ENCODE measurements around the gene ARHGEF12. TPM values are rescaled to one million over a fixed set of nuclear protein-coding genes. Genes with fewer than 3 reads are reported as not detected.

Gene ARHGEF12
- total and polyA plus RNA-seq, 2 experiments from 2014 or later: 9.0 to 38.9 TPM

GRCh38 chr11:120324932-120325810, 11.0 kb upstream of the ARHGEF12 start, which contains the start of gene TLCD5:
Gene TLCD5 (plus strand): TSS chr11:120325299. CDS start chr11:120327442, 2,143 bp downstream.
- Histone ChIP-seq H3K4me3 (peak within 1 kb of the TSS; percentile 90), H4K20me1 (replicated peaks; ENCODE audit: insufficient read depth) (peaks cover 3% of the 10 kb centered on the region; the same call in 1 of the 2 replicates), H3K9me2 (ENCODE audit: insufficient read depth) (no peaks in the 10 kb centered on the region), H3F3A (replicated peaks; ENCODE audit: low read depth) (peaks cover 10% of the 10 kb centered on the region; the same call in 1 of the 2 replicates), H3K27ac (ENCODE audit: low read depth) (0 out of 2 replicates have a peak within 1 kb of the TSS, but pooled peaks have one; percentile 50), H3K4me1 (ENCODE audit: insufficient read depth) (peaks cover 7% of the 10 kb centered on the region), H3K79me2 (replicated peaks; ENCODE audit: insufficient read depth) (peaks cover 7% of the 10 kb centered on the region; the same call in 1 of the 2 replicates), H3K36me3 (ENCODE audit: insufficient read depth) (no peaks in the 10 kb centered on the region), H3K27me3 (ENCODE audit: insufficient read depth) (peaks cover 24% of the 10 kb centered on the region; the same call in 1 of the 2 replicates), H2AFZ (peak within 1 kb of the TSS; percentile 100), H3K4me2 (peak within 1 kb of the TSS; percentile 94)
- Mint-ChIP-seq H3K36me3 (ENCODE audit: low read depth) (peaks cover 6% of the 10 kb centered on the region; the same call in 2 of the 3 replicates), H3K27ac (peak within 1 kb of the TSS; percentile 43; the same call in 1 of the 2 replicates), H3K4me1 (peaks cover 12% of the 10 kb centered on the region), H3K9me3 (no peaks in the 10 kb centered on the region), H3K4me3 (peak within 1 kb of the TSS; percentile 85), H3K27me3 (ENCODE audit: insufficient read depth, low read depth, poor library complexity) (peaks cover 5% of the 10 kb centered on the region)
- ATAC-seq (peak; percentile 96), DNase-seq (ENCODE audit: low spot score) (peak; percentile 95)
- TF ChIP-seq EZH2 (IDR thresholded peaks at IDR 0.05; ENCODE audit: low read depth, unreplicated experiment): no peak
- no peak for TF ChIP-seq ZNF331 (CRISPR knock-in tag; IDR thresholded peaks at IDR 0.05; ENCODE audit: low read depth)
- no peak for TF ChIP-seq STAT1 (IDR thresholded peaks at IDR 0.05; ENCODE audit: unreplicated experiment)
- peak; percentile 84 for TF ChIP-seq CREB1 (CRISPR knock-in tag; IDR thresholded peaks at IDR 0.05; ENCODE audit: low read depth)
- no peak for TF ChIP-seq EZH2phosphoT487 (IDR thresholded peaks at IDR 0.05; ENCODE audit: unreplicated experiment)
- TF ChIP-seq ZNF114 (CRISPR knock-in tag; IDR thresholded peaks at IDR 0.05): no peak
- TF ChIP-seq, protein P1, sequence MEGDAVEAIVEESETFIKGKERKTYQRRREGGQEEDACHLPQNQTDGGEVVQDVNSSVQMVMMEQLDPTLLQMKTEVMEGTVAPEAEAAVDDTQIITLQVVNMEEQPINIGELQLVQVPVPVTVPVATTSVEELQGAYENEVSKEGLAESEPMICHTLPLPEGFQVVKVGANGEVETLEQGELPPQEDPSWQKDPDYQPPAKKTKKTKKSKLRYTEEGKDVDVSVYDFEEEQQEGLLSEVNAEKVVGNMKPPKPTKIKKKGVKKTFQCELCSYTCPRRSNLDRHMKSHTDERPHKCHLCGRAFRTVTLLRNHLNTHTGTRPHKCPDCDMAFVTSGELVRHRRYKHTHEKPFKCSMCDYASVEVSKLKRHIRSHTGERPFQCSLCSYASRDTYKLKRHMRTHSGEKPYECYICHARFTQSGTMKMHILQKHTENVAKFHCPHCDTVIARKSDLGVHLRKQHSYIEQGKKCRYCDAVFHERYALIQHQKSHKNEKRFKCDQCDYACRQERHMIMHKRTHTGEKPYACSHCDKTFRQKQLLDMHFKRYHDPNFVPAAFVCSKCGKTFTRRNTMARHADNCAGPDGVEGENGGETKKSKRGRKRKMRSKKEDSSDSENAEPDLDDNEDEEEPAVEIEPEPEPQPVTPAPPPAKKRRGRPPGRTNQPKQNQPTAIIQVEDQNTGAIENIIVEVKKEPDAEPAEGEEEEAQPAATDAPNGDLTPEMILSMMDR (conservative IDR thresholded peaks at IDR 0.05; ENCODE audit: low read depth in 2 of 2): peak in 1 of 2 experiments; percentile 55; a peak in 3 of 4 replicates
- TF ChIP-seq POLR2AphosphoS5 (IDR thresholded peaks at IDR 0.05; ENCODE audit: low read depth): peak; percentile 42; the same call in 1 of the 2 replicates

DNA sequence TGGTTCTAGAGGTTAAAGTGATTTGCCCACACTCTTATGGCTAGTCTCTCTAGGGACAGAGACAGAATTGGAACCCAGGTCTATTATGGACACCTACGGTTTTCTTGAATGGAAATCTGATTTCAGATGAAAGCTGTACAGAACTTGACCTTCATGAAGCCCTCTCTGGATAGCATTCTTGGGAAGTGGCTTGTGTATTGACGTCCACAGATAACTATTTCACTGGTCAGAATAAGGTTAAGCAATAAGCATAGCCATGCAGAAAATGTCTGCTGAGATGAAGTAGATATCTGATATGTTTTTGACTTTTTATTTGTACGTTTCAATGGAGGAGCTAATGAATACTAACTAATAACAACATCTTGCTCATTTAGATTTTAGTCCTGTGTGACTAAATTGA, 10.0 kb upstream of the ARHGEF12 start:
- Histone ChIP-seq H3K4me2 (peak overlapping the region; percentile 94), H2AFZ (no peak overlapping the region), H3K36me3 (ENCODE audit: insufficient read depth) (no peaks in the 10 kb centered on the region), H3K9me2 (ENCODE audit: insufficient read depth) (no peaks in the 10 kb centered on the region), H3F3A (replicated peaks; ENCODE audit: low read depth) (peaks cover 10% of the 10 kb centered on the region; the same call in 1 of the 2 replicates), H3K4me3 (peak overlapping the region; percentile 90), H3K4me1 (ENCODE audit: insufficient read depth) (peaks cover 7% of the 10 kb centered on the region), H3K27ac (ENCODE audit: low read depth) (no peak overlapping the region), H3K27me3 (ENCODE audit: insufficient read depth) (peaks cover 24% of the 10 kb centered on the region; the same call in 1 of the 2 replicates), H3K79me2 (replicated peaks; ENCODE audit: insufficient read depth) (peaks cover 7% of the 10 kb centered on the region; the same call in 1 of the 2 replicates), H4K20me1 (replicated peaks; ENCODE audit: insufficient read depth) (peaks cover 3% of the 10 kb centered on the region; the same call in 1 of the 2 replicates)
- Mint-ChIP-seq H3K36me3 (ENCODE audit: low read depth) (peaks cover 8% of the 10 kb centered on the region; the same call in 2 of the 3 replicates), H3K27me3 (ENCODE audit: insufficient read depth, low read depth, poor library complexity) (peaks cover 5% of the 10 kb centered on the region), H3K4me3 (peak overlapping the region; percentile 85), H3K9me3 (no peaks in the 10 kb centered on the region), H3K27ac (no peak overlapping the region), H3K4me1 (peaks cover 12% of the 10 kb centered on the region)
- ATAC-seq (no peak), DNase-seq (ENCODE audit: low spot score) (no peak)
- TF ChIP-seq, protein P1 (conservative IDR thresholded peaks at IDR 0.05; ENCODE audit: low read depth in 2 of 2): no peak
- TF ChIP-seq STAT1 (IDR thresholded peaks at IDR 0.05; ENCODE audit: unreplicated experiment) (no peak), ZNF114 (CRISPR knock-in tag; IDR thresholded peaks at IDR 0.05) (no peak)
